ENCODE results near the gene RSF1.
"Not testable (repeated sequence)": the region's sequence is repeated elsewhere in the genome, so short reads cannot be mapped to it uniquely, and the experiment has no call there.

The RSF1 gene

DNA sequence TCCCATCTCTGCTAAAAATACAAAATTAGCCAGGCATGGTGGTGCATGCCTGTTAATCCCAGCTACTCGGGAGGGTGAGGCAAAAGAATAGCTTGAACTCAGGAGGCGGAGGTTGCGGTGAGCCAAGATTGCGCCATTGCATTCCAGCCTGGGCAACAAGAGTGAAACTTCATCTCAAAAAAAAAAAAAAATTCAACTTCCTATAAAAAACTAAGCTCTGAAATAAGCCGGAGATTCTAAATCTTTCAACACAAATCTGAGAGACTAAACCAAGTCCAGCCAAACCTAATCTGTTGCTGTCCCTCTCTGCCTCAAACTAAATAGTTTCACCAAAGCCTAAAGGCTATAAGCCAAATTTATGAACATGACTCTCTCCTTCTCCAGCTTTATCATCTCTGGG is 186.6 kb downstream of the RSF1 start:
- in situ Hi-C loops (cut with HindIII; ENCODE audit: low sequenced_read_pairs), result not testable (repeated sequence)

- in situ Hi-C loops (cut with HindIII; ENCODE audit: low sequenced_read_pairs), result no loop called here
These were observed 190.3 kb downstream of the RSF1 start for GRCh38 chr11:77630157-77630710.

DNA sequence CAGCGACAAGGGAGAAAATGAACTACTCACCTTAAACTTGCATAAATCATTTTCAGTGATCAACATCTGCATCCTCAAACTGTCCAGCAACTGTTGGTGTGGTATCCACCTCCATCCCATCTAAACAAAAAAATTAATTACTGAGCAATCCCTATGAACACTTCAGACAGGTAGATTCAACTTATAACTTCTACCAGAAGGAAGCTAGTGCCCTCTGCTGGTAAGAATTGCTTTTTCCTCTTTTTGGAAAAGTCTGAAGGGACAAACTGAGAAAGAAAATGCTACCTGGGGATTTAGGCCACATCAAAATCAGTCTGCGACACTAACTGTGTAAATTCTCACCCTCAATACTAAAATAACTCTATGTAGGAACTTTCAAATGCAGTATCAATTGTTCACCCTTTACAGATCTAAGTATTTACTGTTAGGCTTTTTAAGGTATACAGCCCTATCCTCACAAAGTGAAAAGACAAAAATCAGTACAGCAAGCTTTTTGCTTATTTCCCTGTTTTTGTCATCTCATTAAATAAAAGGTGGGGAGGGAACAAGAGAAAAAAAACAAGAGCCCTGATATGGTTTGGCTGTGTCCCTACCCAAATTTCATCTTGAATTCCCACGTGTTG is 200.8 kb downstream of the RSF1 start:
- in situ Hi-C loops (cut with HindIII; ENCODE audit: low sequenced_read_pairs), result no loop called here

DNA sequence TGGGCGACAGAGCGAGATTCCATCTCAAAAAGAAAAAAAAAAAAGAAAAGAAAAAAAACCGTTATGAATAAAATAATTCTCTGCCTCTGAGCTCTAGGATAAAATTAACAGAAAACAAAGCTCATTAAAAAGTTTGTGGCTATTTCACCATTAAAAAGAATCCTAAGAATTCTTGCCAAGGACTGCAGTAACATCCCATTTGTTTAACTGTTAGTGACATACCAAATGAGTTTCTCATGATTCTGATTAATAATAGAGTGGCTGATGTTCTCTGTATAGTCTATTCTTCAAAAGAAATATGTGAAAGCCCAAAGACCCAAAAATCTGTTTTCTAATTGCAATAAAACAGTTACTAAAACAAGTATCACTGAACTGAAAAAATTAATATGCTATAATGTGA is 202.6 kb downstream of the RSF1 start:
- in situ Hi-C loops (cut with HindIII; ENCODE audit: low sequenced_read_pairs), result no loop called here

- in situ Hi-C loops (cut with HindIII; ENCODE audit: low sequenced_read_pairs), result no loop called here
These were observed 208.6 kb downstream of the RSF1 start for GRCh38 chr11:77611921-77612320.
